ENCODE measurements around the gene SYNDIG1L.

DNA sequence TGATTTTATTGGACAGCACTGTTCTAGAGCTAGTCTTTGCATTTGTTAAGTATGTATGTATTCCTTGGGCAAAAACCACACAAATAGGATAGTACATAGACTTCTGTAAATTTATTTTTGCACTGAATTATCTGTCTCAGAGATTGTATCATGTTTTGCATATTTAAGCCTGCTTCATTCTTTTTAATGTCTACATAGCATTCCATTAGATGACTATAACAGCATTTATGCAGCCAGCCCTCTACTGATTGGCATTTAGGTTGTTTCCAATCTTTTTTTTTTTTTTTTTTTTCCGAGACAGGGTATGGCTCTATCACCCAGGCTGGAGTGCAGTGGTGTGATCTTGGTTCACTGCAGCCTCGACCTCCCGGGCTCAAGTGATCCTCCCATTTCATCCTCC is 34.5 kb downstream of the SYNDIG1L start:
- TF ChIP-seq, protein P1, sequence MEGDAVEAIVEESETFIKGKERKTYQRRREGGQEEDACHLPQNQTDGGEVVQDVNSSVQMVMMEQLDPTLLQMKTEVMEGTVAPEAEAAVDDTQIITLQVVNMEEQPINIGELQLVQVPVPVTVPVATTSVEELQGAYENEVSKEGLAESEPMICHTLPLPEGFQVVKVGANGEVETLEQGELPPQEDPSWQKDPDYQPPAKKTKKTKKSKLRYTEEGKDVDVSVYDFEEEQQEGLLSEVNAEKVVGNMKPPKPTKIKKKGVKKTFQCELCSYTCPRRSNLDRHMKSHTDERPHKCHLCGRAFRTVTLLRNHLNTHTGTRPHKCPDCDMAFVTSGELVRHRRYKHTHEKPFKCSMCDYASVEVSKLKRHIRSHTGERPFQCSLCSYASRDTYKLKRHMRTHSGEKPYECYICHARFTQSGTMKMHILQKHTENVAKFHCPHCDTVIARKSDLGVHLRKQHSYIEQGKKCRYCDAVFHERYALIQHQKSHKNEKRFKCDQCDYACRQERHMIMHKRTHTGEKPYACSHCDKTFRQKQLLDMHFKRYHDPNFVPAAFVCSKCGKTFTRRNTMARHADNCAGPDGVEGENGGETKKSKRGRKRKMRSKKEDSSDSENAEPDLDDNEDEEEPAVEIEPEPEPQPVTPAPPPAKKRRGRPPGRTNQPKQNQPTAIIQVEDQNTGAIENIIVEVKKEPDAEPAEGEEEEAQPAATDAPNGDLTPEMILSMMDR (IDR thresholded peaks at IDR 0.05) = no peak
- TF ChIP-seq POLR2A (IDR thresholded peaks at IDR 0.05) = no peak
